IMR-90 (cell line): ENCODE results near the gene ZG16B. TPM values are rescaled to one million over a fixed set of nuclear protein-coding genes. Genes with fewer than 3 reads are reported as not detected.

ENCODE experiments used
- ATAC-seq: fragments of 200-7000 bp; cut with Tn5 transposase; 2 replicates; pipeline ENCODE4 v1.9.1; 2020; ENCODE audit warnings: low read depth, mild to moderate bottlenecking, moderate library complexity
- BruUV-seq: library from RNA; stranded (reverse); fragments of 400-500 nt; replicated peaks from 2 replicates; lab custom pipeline; 2021; lab: Mats Ljungman, UMichigan
- CTCF ChIA-PET: fragments of 300-600 bp; formaldehyde crosslinking; extraction: SDS; loops from one replicate; lab custom pipeline; 2021; ENCODE audit warnings: antibody characterized with exemption; lab: Yijun Ruan, JAX
- POLR2A ChIA-PET: fragments of 300-600 bp; sonication (Branson Sonifier 250); formaldehyde crosslinking; loops from one replicate; lab custom pipeline; 2022; ENCODE audit warnings: antibody characterized with exemption; ENCODE audit not compliant: unreplicated experiment; lab: Charles Lee
- DNase-seq: peaks from one replicate; pipeline ENCODE4 v3.0.0; 2013
- H2AFZ ChIP-seq: replicated peaks from 2 replicates; pipeline ENCODE3; 2013; ENCODE audit warnings: low read length, mild to moderate bottlenecking; ENCODE audit not compliant: poor library complexity
- H2AK5ac ChIP-seq: 2 replicates; pipeline ENCODE4 v1.6.1; 2013; ENCODE audit warnings: low read depth, low read length, inconsistent platforms
- H2AK9ac ChIP-seq: replicated peaks from 2 replicates; pipeline ENCODE3; 2013; ENCODE audit warnings: mild to moderate bottlenecking, low read depth, low read length, moderate library complexity; ENCODE audit not compliant: poor library complexity
- H2BK120ac ChIP-seq: 2 replicates; pipeline ENCODE4 v1.6.1; 2013; ENCODE audit warnings: low read depth, low read length, inconsistent platforms
- H2BK15ac ChIP-seq: 3 replicates; pipeline ENCODE4 v1.6.1; 2013; ENCODE audit warnings: low read depth, low read length, inconsistent platforms
- H2BK20ac ChIP-seq: 2 replicates; pipeline ENCODE4 v1.6.1; 2013; ENCODE audit warnings: low read depth, mild to moderate bottlenecking, inconsistent platforms, low read length, moderate library complexity
- H2BK5ac ChIP-seq: 2 replicates; pipeline ENCODE4 v1.6.1; 2013; ENCODE audit warnings: mild to moderate bottlenecking, low read depth, low read length, inconsistent platforms; ENCODE audit not compliant: poor library complexity, severe bottlenecking
- H3K14ac ChIP-seq: replicated peaks from 2 replicates; pipeline ENCODE4 v1.6.1; 2013; ENCODE audit warnings: low read depth, low read length, inconsistent platforms
- H3K18ac ChIP-seq: 2 replicates; pipeline ENCODE4 v1.6.1; 2013; ENCODE audit warnings: low read depth, low read length, control low read depth
- H3K23ac ChIP-seq: 2 replicates; pipeline ENCODE4 v1.6.1; 2013; ENCODE audit warnings: low read depth, low read length, inconsistent platforms
- H3K27ac ChIP-seq: 2 replicates; pipeline ENCODE4 v1.5.1; 2013; ENCODE audit warnings: mild to moderate bottlenecking, control low read depth, low read length; ENCODE audit not compliant: insufficient read depth
- H3K27me3 ChIP-seq: 2 replicates; pipeline ENCODE4 v1.6.1; 2013; ENCODE audit warnings: low read length; ENCODE audit not compliant: control insufficient read depth, insufficient read depth
- H3K36me3 ChIP-seq: 2 replicates; pipeline ENCODE4 v1.6.1; 2013; ENCODE audit warnings: low read length, mixed read lengths; ENCODE audit not compliant: control insufficient read depth, insufficient read depth
- H3K4ac ChIP-seq: 2 replicates; pipeline ENCODE4 v1.6.1; 2013; ENCODE audit warnings: low read depth, low read length, inconsistent platforms
- H3K4me1 ChIP-seq: 2 replicates; pipeline ENCODE4 v1.6.1; 2013; ENCODE audit warnings: low read length, mixed read lengths; ENCODE audit not compliant: control insufficient read depth, insufficient read depth
- H3K4me2 ChIP-seq: 2 replicates; pipeline ENCODE4 v1.6.1; 2013; ENCODE audit warnings: low read depth, mild to moderate bottlenecking, control low read depth, low read length, moderate library complexity
- H3K4me3 ChIP-seq: 2 replicates; pipeline ENCODE4 v1.5.1; 2013; ENCODE audit warnings: low read depth, mild to moderate bottlenecking, control low read depth, low read length, moderate library complexity; ENCODE audit not compliant: insufficient read depth
- H3K56ac ChIP-seq: 2 replicates; pipeline ENCODE4 v1.6.1; 2013; ENCODE audit warnings: low read length, inconsistent platforms; ENCODE audit not compliant: insufficient read depth; ENCODE audit errors: extremely low read depth
- H3K79me1 ChIP-seq, 2 experiments: 2 replicates each; pipeline ENCODE4 v1.6.1; 2013; ENCODE audit warnings: low read length in 2 of 2, inconsistent platforms in 1 of 2, low read depth in 1 of 2
- H3K9ac ChIP-seq: 2 replicates; pipeline ENCODE4 v1.6.1; 2013; ENCODE audit warnings: low read depth, low read length, control low read depth
- H3K9me1 ChIP-seq: 2 replicates; pipeline ENCODE4 v1.6.1; 2013; ENCODE audit warnings: low read length, inconsistent platforms; ENCODE audit not compliant: insufficient read depth
- H3K9me3 ChIP-seq: 2 replicates; pipeline ENCODE4 v1.6.1; 2013; ENCODE audit warnings: low read length; ENCODE audit not compliant: control insufficient read depth, insufficient read depth
- H4K20me1 ChIP-seq: 2 replicates; pipeline ENCODE4 v1.6.1; 2013; ENCODE audit warnings: low read length, inconsistent platforms; ENCODE audit not compliant: insufficient read depth
- H4K5ac ChIP-seq: 2 replicates; pipeline ENCODE4 v1.6.1; 2013; ENCODE audit warnings: mild to moderate bottlenecking, low read depth, low read length, control low read depth
- H4K8ac ChIP-seq, 2 experiments: 2 replicates each; pipeline ENCODE4 v1.6.1; 2013; ENCODE audit warnings: low read depth in 2 of 2, low read length in 2 of 2, control low read depth in 1 of 2, inconsistent platforms in 1 of 2
- H4K91ac ChIP-seq: 2 replicates; pipeline ENCODE4 v1.6.1; 2013; ENCODE audit warnings: low read depth, low read length, inconsistent platforms; ENCODE audit not compliant: insufficient read depth
- FOS ChIP-seq: fragments of 150-350 bp; IDR thresholded peaks from 2 replicates; pipeline ENCODE4 v1.6.1; 2016; ENCODE audit warnings: low read depth, low read length
- MAFK ChIP-seq: IDR thresholded peaks from 2 replicates; pipeline ENCODE4 v1.6.1; 2012; ENCODE audit warnings: low read depth, low read length, improper control_type of control experiment
- RAD21 ChIP-seq: IDR thresholded peaks from 2 replicates; pipeline ENCODE4 v1.6.1; 2012; ENCODE audit warnings: low read length, improper control_type of control experiment
- RFX5 ChIP-seq: IDR thresholded peaks from 2 replicates; pipeline ENCODE4 v1.8.0; 2012; ENCODE audit warnings: low read depth, mild to moderate bottlenecking, low read length, moderate library complexity
- WGBS, 2 experiments: methylation state at CpG; one replicate each; pipeline versions ENCODE4 v1.1.5 to v1.1.7; 2013; ENCODE audit warnings: missing lambda C conversion rate in 2 of 2; ENCODE audit not compliant: insufficient read length in 1 of 2; ENCODE audit errors: extremely low coverage in 2 of 2; 5-methylcytosine and 5-hydroxymethylcytosine counted together
- dilution Hi-C: fragments of 300-500 bp; cut with HindIII; formaldehyde crosslinking; loops from one replicate; pipeline ENCODE4 v1.14.3; 2018; ENCODE audit warnings: low sequenced_read_pairs; ENCODE audit not compliant: unreplicated experiment
- in situ Hi-C: fragments of 300-500 bp; cut with MboI; formaldehyde crosslinking; loops from 3 replicates; pipeline ENCODE4 v1.14.3; 2019; ENCODE audit warnings: low sequenced_read_pairs, inconsistent platforms, mixed read lengths
- intact Hi-C: fragments of 100-400 bp; cut with micrococcal nuclease; formaldehyde crosslinking; loops from 2 replicates; pipeline ENCODE4 v1.10.0; 2022
- polyA plus RNA-seq, 3 experiments: library from polyadenylated mRNA; depleted of rRNA; stranded (reverse); fragments of >200 nt; gene quantifications; 2 replicates each; pipeline ENCODE4 v1.2.3, GENCODE V29; 2012; ENCODE audit warnings: low replicate concordance in 1 of 3
- total RNA-seq: library from RNA; depleted of rRNA; stranded (reverse); fragments of >200 nt; gene quantifications from 2 replicates; pipeline ENCODE4 v1.2.3, GENCODE V29; 2012
- TF ChIP-seq, protein P1 (sequence below): fragments of 150-350 bp; IDR thresholded peaks from 2 replicates; pipeline ENCODE4 v1.6.1; 2016; ENCODE audit warnings: low read depth, mild to moderate bottlenecking, low read length, moderate library complexity, borderline replicate concordance
- TF ChIP-seq, protein P2 (sequence below): fragments of 150-350 bp; IDR thresholded peaks from 2 replicates; pipeline ENCODE4 v1.6.1; 2017; ENCODE audit warnings: mild to moderate bottlenecking, antibody characterized with exemption, low read length, low read depth

Gene ZG16B
- total and polyA plus RNA-seq, 2 of the 4 experiments (the other 2 are of a cell fraction) = 0.54 to 0.65 TPM

DNA sequence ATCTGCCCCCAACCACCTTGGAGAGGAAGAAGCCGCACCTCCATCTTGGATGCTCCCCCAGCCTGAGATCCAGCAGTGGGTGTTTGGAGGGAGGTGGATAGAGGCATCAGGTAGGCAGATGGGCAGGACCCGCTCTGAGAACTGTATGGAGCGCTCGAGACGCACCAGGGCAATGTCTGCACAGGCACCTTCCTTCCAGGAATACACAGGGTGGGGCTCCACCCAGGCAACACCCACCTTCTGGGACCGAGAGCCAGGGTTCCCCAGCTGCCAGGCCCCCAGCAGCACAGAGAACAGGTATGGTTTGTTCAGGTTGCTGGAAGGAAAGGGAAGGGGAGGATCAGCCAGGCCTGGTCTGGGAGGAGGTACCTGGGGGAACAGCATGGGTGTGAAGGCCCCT, 25.4 kb downstream of the ZG16B start:
- POLR2A ChIA-PET = no interaction called here

More for the DNA sequence above, 25.4 kb downstream of the ZG16B start:
- ATAC-seq (no peak), DNase-seq (no peak)
- no peak overlapping the region for H2AFZ ChIP-seq
- intact Hi-C loops = no loop called here
- H3K9ac ChIP-seq = no peak overlapping the region
- H4K5ac ChIP-seq = no peak overlapping the region
- whole genome bisulfite sequencing, 2 experiments = 69% methylated on average over 4 of the region's 6 CpGs; no CpG with 5 or more reads in 1 of the 2 experiments
- H3K14ac ChIP-seq = no peak overlapping the region
- TF ChIP-seq, protein P1, sequence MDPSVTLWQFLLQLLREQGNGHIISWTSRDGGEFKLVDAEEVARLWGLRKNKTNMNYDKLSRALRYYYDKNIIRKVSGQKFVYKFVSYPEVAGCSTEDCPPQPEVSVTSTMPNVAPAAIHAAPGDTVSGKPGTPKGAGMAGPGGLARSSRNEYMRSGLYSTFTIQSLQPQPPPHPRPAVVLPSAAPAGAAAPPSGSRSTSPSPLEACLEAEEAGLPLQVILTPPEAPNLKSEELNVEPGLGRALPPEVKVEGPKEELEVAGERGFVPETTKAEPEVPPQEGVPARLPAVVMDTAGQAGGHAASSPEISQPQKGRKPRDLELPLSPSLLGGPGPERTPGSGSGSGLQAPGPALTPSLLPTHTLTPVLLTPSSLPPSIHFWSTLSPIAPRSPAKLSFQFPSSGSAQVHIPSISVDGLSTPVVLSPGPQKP = no peak
- TF ChIP-seq RAD21 (no peak), RFX5 (no peak), MAFK (no peak), FOS (no peak)
- TF ChIP-seq, protein P2, sequence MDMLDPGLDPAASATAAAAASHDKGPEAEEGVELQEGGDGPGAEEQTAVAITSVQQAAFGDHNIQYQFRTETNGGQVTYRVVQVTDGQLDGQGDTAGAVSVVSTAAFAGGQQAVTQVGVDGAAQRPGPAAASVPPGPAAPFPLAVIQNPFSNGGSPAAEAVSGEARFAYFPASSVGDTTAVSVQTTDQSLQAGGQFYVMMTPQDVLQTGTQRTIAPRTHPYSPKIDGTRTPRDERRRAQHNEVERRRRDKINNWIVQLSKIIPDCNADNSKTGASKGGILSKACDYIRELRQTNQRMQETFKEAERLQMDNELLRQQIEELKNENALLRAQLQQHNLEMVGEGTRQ = no peak
- no TSS peak for BruUV-seq
- no peak overlapping the region for H4K8ac ChIP-seq
- no peak overlapping the region for H2BK15ac ChIP-seq
- H3K4me3 ChIP-seq = no peak overlapping the region
- no peaks in the 10 kb centered on the region for H3K9me1 ChIP-seq
- no peak overlapping the region for H2BK5ac ChIP-seq
- in situ Hi-C loops = no loop called here
- no peak overlapping the region for H3K4ac ChIP-seq
- no peaks in the 10 kb centered on the region for H4K20me1 ChIP-seq
- no peak overlapping the region for H2BK120ac ChIP-seq
- CTCF ChIA-PET = no interaction called here
- no peak overlapping the region for H3K56ac ChIP-seq
- H3K27ac ChIP-seq = no peak overlapping the region
- H2AK9ac ChIP-seq = no peak overlapping the region
- H4K91ac ChIP-seq = no peak overlapping the region
- no peak overlapping the region for H3K4me2 ChIP-seq
- peaks cover 8% of the 10 kb centered on the region for H3K9me3 ChIP-seq
- H2AK5ac ChIP-seq = no peak overlapping the region
- no peaks in the 10 kb centered on the region for H3K36me3 ChIP-seq
- H3K4me1 ChIP-seq = 0 out of 2 replicates have a peak, but pooled peaks cover 2% of the 10 kb centered on the region
- no peak overlapping the region for H3K18ac ChIP-seq
- H2BK20ac ChIP-seq = no peak overlapping the region
- dilution Hi-C loops = no loop called here
- H3K79me1 ChIP-seq = no peaks in the 10 kb centered on the region
- H3K27me3 ChIP-seq = peaks cover 21% of the 10 kb centered on the region
- no peak overlapping the region for H3K23ac ChIP-seq
